Posterior cingulate gyrus (tissue), 11 donors: Measurements from ENCODE around the gene PRSS27.
A peak's percentile ranks its signal among the peaks of the same experiment; 100 is the strongest.

ENCODE experiments used
- DNase-seq, 10 donors: peaks; one replicate each; pipeline versions ENCODE4 v3.0.0 to v3.0.0-alpha.2; 2020 to 2021; ENCODE audit warnings: mixed read lengths in 3 of 10
- intact Hi-C: fragments of 100-400 bp; cut with DNase I; formaldehyde crosslinking; loops from one replicate; pipeline ENCODE4 v1.15.1; 2023

Gene PRSS27

GRCh38 chr16:2752035-2752849 lies 32.2 kb upstream of the PRSS27 start, which contains the start of gene SRRM2:
Gene SRRM2, plus strand, starts transcription at chr16:2752638. Its CDS starts 3,727 bp downstream, at chr16:2756365.
- intact Hi-C loops: loop anchor here (1.0 to 5.0 kb wide), 2 partner anchors 25 to 60 kb away; partner anchors contain the start of gene ELOB
- DNase-seq: peak; percentile 84 to 98 (median 92)

GRCh38 chr16:2751577-2752034 lies 31.6 kb upstream of the PRSS27 start:
- intact Hi-C loops: loop anchor here (1.0 to 5.0 kb wide), 2 partner anchors 26 to 59 kb away; partner anchors contain the start of gene ELOB
- DNase-seq: peak in 2 of 10 donors; percentile 39 to 80

- DNase-seq: peak in 2 of 10 donors; percentile 59 to 64
- intact Hi-C loops: loop anchor here (5.0 kb wide), 1 partner anchor 58 kb away; no protein-coding TSS in a partner anchor
Measured at GRCh38 chr16:2749936-2750335, 29.9 kb upstream of the PRSS27 start.

- peak in 3 of 10 donors; percentile 8 to 56 (median 27) for DNase-seq
Measured at GRCh38 chr16:2749476-2749875, 29.5 kb upstream of the PRSS27 start.

GRCh38 chr16:2748757-2749455 lies 28.9 kb upstream of the PRSS27 start:
- intact Hi-C loops: no loop called here
- peak in 3 of 10 donors; percentile 30 to 61 (median 44) for DNase-seq

More at GRCh38 chr16:2749476-2749875, 29.5 kb upstream of the PRSS27 start:
- intact Hi-C loops: no loop called here

- peak in 2 of 10 donors; percentile 36 to 60 for DNase-seq
- intact Hi-C loops: no loop called here
Measured at GRCh38 chr16:2745961-2746360, 25.9 kb upstream of the PRSS27 start.

GRCh38 chr16:2745116-2745890 lies 25.3 kb upstream of the PRSS27 start:
- intact Hi-C loops: no loop called here
- peak in 3 of 10 donors; percentile 52 to 66 (median 62) for DNase-seq

GRCh38 chr16:2744711-2745110 lies 24.7 kb upstream of the PRSS27 start:
- peak in 3 of 10 donors; percentile 24 to 51 (median 46) for DNase-seq

GRCh38 chr16:2743007-2743810 lies 23.2 kb upstream of the PRSS27 start:
- peak in 5 of 10 donors; percentile 27 to 89 (median 54) for DNase-seq
- intact Hi-C loops: no loop called here

More at GRCh38 chr16:2744711-2745110, 24.7 kb upstream of the PRSS27 start:
- intact Hi-C loops: no loop called here

GRCh38 chr16:2742323-2743006 lies 22.4 kb upstream of the PRSS27 start:
- intact Hi-C loops: no loop called here
- peak in 2 of 10 donors; percentile 59 to 79 for DNase-seq

- peak in 2 of 10 donors; percentile 60 to 74 for DNase-seq
- intact Hi-C loops: no loop called here
Measured at GRCh38 chr16:2741168-2741567, 21.1 kb upstream of the PRSS27 start.

- DNase-seq: peak in 2 of 10 donors; percentile 65 to 72
Measured at GRCh38 chr16:2740476-2740875, 20.5 kb upstream of the PRSS27 start.

GRCh38 chr16:2739625-2740430 lies 19.8 kb upstream of the PRSS27 start:
- intact Hi-C loops: no loop called here
- DNase-seq: peak in 2 of 10 donors; percentile 24 to 49

More at GRCh38 chr16:2740476-2740875, 20.5 kb upstream of the PRSS27 start:
- intact Hi-C loops: no loop called here

- intact Hi-C loops: no loop called here
- DNase-seq: peak in 2 of 10 donors; percentile 25 to 39
Measured at GRCh38 chr16:2738615-2739014, 18.6 kb upstream of the PRSS27 start.

GRCh38 chr16:2737895-2738418 lies 17.9 kb upstream of the PRSS27 start:
- peak in 3 of 10 donors; percentile 14 to 67 (median 56) for DNase-seq
- intact Hi-C loops: no loop called here

- intact Hi-C loops: no loop called here
- peak in 3 of 10 donors; percentile 1 to 46 (median 44) for DNase-seq
Measured at GRCh38 chr16:2737238-2737605, 17.2 kb upstream of the PRSS27 start.

GRCh38 chr16:2736476-2737237 lies 16.6 kb upstream of the PRSS27 start:
- peak in 3 of 10 donors; percentile 5 to 62 (median 14) for DNase-seq
- intact Hi-C loops: no loop called here
